ENCODE measurements around the gene SSTR4.

The SSTR4 gene

GRCh38 chr20:23036371-23036770 lies 1.3 kb downstream of the SSTR4 start:
- no peak overlapping the region for H3K27ac ChIP-seq
- H4K20me1 ChIP-seq (ENCODE audit: insufficient read depth): no peaks in the 10 kb centered on the region
- H3K36me3 ChIP-seq (ENCODE audit: insufficient read depth): no peaks in the 10 kb centered on the region
- no peak overlapping the region for H3K9ac ChIP-seq
- H3K27me3 ChIP-seq (ENCODE audit: insufficient read depth, low read depth): no peaks in the 10 kb centered on the region
- no peak overlapping the region for H3K4me3 ChIP-seq (IDR thresholded peaks at IDR 0.05; ENCODE audit: insufficient read depth, low read depth, low read length)
- no peak overlapping the region for H3K4me2 ChIP-seq
- no peaks in the 10 kb centered on the region for H3K79me2 ChIP-seq (ENCODE audit: insufficient read depth, low read depth)
- no peaks in the 10 kb centered on the region for H3K4me1 ChIP-seq (ENCODE audit: low read depth, poor library complexity, severe bottlenecking)
- H2AFZ ChIP-seq (ENCODE audit: low read depth): no peak overlapping the region
- no peak for TF ChIP-seq CTCF (conservative IDR thresholded peaks at IDR 0.05; ENCODE audit: low read depth, low read length)

GRCh38 chr20:23037017-23037481 lies 1.9 kb downstream of the SSTR4 start:
- H3K4me1 ChIP-seq (ENCODE audit: low read depth, poor library complexity, severe bottlenecking): no peaks in the 10 kb centered on the region
- no peak overlapping the region for H3K4me2 ChIP-seq
- no peak overlapping the region for H3K4me3 ChIP-seq (IDR thresholded peaks at IDR 0.05; ENCODE audit: insufficient read depth, low read depth, low read length)
- no peaks in the 10 kb centered on the region for H3K36me3 ChIP-seq (ENCODE audit: insufficient read depth)
- no peaks in the 10 kb centered on the region for H3K27me3 ChIP-seq (ENCODE audit: insufficient read depth, low read depth)
- TF ChIP-seq CTCF (conservative IDR thresholded peaks at IDR 0.05; ENCODE audit: low read depth, low read length): no peak
- no peak overlapping the region for H2AFZ ChIP-seq (ENCODE audit: low read depth)
- no peak overlapping the region for H3K27ac ChIP-seq
- no peak overlapping the region for H3K9ac ChIP-seq
- H3K79me2 ChIP-seq (ENCODE audit: insufficient read depth, low read depth): no peaks in the 10 kb centered on the region
- no peaks in the 10 kb centered on the region for H4K20me1 ChIP-seq (ENCODE audit: insufficient read depth)

- Histone ChIP-seq H3K9ac (no peak overlapping the region), H4K20me1 (ENCODE audit: insufficient read depth) (no peaks in the 10 kb centered on the region), H2AFZ (ENCODE audit: low read depth) (no peak overlapping the region), H3K4me1 (ENCODE audit: low read depth, poor library complexity, severe bottlenecking) (no peaks in the 10 kb centered on the region), H3K79me2 (ENCODE audit: insufficient read depth, low read depth) (no peaks in the 10 kb centered on the region), H3K36me3 (ENCODE audit: insufficient read depth) (no peaks in the 10 kb centered on the region), H3K4me2 (no peak overlapping the region), H3K27ac (no peak overlapping the region), H3K27me3 (ENCODE audit: insufficient read depth, low read depth) (no peaks in the 10 kb centered on the region), H3K4me3 (IDR thresholded peaks at IDR 0.05; ENCODE audit: insufficient read depth, low read depth, low read length) (no peak overlapping the region)
- TF ChIP-seq CTCF (conservative IDR thresholded peaks at IDR 0.05; ENCODE audit: low read depth, low read length): no peak
Measured at GRCh38 chr20:23039136-23039875, 4.2 kb downstream of the SSTR4 start.

- no peak for TF ChIP-seq CTCF (conservative IDR thresholded peaks at IDR 0.05; ENCODE audit: low read depth, low read length)
- H3K27me3 ChIP-seq (ENCODE audit: insufficient read depth, low read depth): no peaks in the 10 kb centered on the region
Measured at GRCh38 chr20:23039885-23040508, 4.9 kb downstream of the SSTR4 start.

More at GRCh38 chr20:23039885-23040508, 4.9 kb downstream of the SSTR4 start:
- no peak overlapping the region for H3K4me3 ChIP-seq (IDR thresholded peaks at IDR 0.05; ENCODE audit: insufficient read depth, low read depth, low read length)
- no peak overlapping the region for H3K27ac ChIP-seq
- no peak overlapping the region for H2AFZ ChIP-seq (ENCODE audit: low read depth)
- H3K4me2 ChIP-seq: no peak overlapping the region
- H3K79me2 ChIP-seq (ENCODE audit: insufficient read depth, low read depth): no peaks in the 10 kb centered on the region
- no peak overlapping the region for H3K9ac ChIP-seq
- no peaks in the 10 kb centered on the region for H4K20me1 ChIP-seq (ENCODE audit: insufficient read depth)
- no peaks in the 10 kb centered on the region for H3K36me3 ChIP-seq (ENCODE audit: insufficient read depth)
- H3K4me1 ChIP-seq (ENCODE audit: low read depth, poor library complexity, severe bottlenecking): no peaks in the 10 kb centered on the region
